ENCODE results near the gene PAQR5.

The PAQR5 gene

GRCh38 chr15:69359722-69360121 lies 61.0 kb downstream of the PAQR5 start:
- TF ChIP-seq CTCF (IDR thresholded peaks at IDR 0.05; ENCODE audit: extremely low read depth, insufficient read depth, missing control alignments) = no peak
- no peak for DNase-seq (ENCODE audit: low spot score)
- in situ Hi-C loops (cut with MboI; ENCODE audit: low pct_unique_long_range_greater_than_20kb, low sequenced_read_pairs, unreplicated experiment) = no loop called here

GRCh38 chr15:69360642-69361041 lies 61.9 kb downstream of the PAQR5 start:
- no peak for TF ChIP-seq CTCF (IDR thresholded peaks at IDR 0.05; ENCODE audit: extremely low read depth, insufficient read depth, missing control alignments)
- in situ Hi-C loops (cut with MboI; ENCODE audit: low pct_unique_long_range_greater_than_20kb, low sequenced_read_pairs, unreplicated experiment) = no loop called here
- no peak for DNase-seq (ENCODE audit: low spot score)

- no peak for TF ChIP-seq CTCF (IDR thresholded peaks at IDR 0.05; ENCODE audit: extremely low read depth, insufficient read depth, missing control alignments)
- in situ Hi-C loops (cut with MboI; ENCODE audit: low pct_unique_long_range_greater_than_20kb, low sequenced_read_pairs, unreplicated experiment) = no loop called here
- DNase-seq (ENCODE audit: low spot score) = no peak
Observed at GRCh38 chr15:69367236-69367635, 68.5 kb downstream of the PAQR5 start.

GRCh38 chr15:69369631-69370030 lies 70.9 kb downstream of the PAQR5 start:
- no peak for TF ChIP-seq CTCF (IDR thresholded peaks at IDR 0.05; ENCODE audit: extremely low read depth, insufficient read depth, missing control alignments)
- DNase-seq (ENCODE audit: low spot score) = no peak
- in situ Hi-C loops (cut with MboI; ENCODE audit: low pct_unique_long_range_greater_than_20kb, low sequenced_read_pairs, unreplicated experiment) = no loop called here

- TF ChIP-seq CTCF (IDR thresholded peaks at IDR 0.05; ENCODE audit: extremely low read depth, insufficient read depth, missing control alignments) = no peak
- in situ Hi-C loops (cut with MboI; ENCODE audit: low pct_unique_long_range_greater_than_20kb, low sequenced_read_pairs, unreplicated experiment) = no loop called here
Observed at GRCh38 chr15:69373406-69373805, 74.7 kb downstream of the PAQR5 start.

GRCh38 chr15:69375151-69375790 lies 76.6 kb downstream of the PAQR5 start:
- DNase-seq (ENCODE audit: low spot score) = no peak
- no peak for TF ChIP-seq CTCF (IDR thresholded peaks at IDR 0.05; ENCODE audit: extremely low read depth, insufficient read depth, missing control alignments)
- in situ Hi-C loops (cut with MboI; ENCODE audit: low pct_unique_long_range_greater_than_20kb, low sequenced_read_pairs, unreplicated experiment) = loop anchor here (25.0 kb wide), 1 partner anchor 313 kb away; no protein-coding TSS in a partner anchor

More at GRCh38 chr15:69373406-69373805, 74.7 kb downstream of the PAQR5 start:
- DNase-seq (ENCODE audit: low spot score) = no peak
